COLO829 (cell line): ENCODE results near the gene NKPD1.
A peak's percentile ranks its signal among the peaks of the same experiment; 100 is the strongest.

Experiments used
- DNase-seq: peaks from one replicate; pipeline ENCODE4 v3.0.0; 2012; ENCODE audit warnings: low spot score

NKPD1 gene

DNA sequence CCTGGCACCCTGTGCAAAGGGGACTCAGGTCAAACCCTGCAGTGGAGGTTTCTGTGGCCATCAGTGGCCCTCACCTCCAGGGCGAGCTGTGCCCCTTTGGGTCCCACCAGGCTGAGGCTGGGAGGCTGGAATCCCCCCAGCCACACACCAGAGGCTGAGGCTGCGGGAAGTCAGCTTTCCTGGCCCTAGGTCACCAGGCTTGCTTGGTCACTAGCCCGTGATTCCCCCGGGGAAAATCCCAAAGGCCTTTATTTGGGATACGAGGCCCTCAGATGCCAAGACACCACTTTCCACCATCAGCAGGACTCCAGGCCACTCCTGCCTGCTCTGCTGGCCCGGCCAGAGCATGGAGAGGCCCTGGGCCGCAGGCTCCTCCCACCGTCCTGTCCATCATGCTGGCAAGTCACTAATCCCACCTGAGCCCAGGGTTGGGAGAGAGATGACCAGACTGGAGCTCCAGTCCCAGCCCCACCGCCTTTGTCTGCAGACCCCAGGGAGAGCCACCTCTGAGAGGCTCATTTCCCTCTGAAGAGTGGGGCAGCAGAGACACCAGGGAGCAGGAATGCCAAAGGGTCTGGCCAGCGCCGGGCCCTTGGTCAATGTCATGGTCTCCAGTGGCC is 4.7 kb downstream of the NKPD1 start:
- no peak for DNase-seq

DNA sequence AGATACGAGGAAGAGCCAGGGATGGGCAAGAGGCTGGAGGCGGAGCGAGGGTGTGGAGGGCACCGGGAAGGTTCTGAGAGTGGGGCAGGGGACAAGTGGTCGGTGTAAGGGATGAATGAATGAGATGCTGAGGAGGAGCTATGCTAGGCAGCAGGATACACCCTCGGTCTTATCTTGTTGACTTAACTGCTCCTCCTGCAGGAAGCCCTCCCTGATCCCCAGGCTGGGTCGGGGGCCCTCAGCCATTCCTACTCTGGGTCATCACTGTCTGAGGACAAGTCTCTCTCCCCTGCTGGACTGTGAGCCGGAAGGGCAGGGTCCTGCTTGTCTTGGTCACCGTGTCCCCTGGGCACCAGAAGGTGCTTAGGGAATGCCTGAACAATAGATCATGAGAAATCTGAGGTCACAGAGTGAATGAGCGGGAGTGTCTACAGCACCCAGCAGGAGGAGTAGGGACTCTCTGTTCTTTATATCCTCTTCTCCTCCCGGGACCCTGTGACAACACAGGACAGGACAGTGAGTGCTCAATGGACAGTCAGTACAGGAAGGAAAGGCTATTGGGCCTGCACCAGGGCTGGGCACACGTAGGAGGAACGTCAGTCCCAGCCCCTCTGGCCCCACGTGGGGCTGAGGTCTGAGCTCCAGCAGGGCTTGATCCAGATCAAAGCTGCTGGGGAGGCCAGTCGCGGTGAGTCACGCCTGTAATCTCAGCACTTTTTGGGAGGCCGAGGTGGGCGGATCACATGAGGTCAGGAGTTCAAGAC is 6.5 kb downstream of the NKPD1 start:
- peak; percentile 72 for DNase-seq

DNA sequence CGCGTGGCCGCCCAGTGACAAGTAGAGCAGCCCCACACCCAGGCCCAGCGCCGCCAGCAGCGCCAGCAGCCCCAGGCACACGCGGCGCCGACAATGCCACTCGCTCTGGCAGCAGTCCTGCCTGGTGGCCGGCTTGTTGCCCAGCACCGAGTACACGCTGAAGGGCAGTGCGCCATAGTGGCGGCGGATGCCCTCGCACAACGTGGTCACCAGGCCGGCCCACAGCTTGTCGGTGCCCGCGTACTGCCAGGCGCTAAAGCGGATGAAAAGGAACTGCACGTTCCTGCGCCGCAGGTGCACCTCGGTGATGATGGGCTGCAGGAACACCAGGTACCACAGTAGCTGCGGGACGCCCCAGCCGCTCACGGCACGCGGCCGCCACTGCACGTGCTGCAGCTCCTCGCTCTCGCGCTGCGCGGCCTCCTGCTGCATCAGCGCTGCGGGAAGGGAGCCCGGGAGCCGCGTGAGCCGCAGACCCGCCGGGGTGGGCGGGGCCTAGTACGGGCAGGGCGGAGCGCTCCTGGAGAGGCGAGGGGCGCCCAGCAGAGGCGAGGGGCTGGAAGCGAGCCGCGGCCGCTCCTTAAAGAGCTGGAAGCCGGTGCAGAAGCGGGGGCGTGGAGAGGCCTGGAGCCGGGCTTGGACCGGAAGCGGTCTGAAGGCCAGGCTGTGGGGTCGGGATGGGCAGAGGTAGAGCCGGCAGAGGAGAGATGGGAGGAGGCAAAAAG is 7.3 kb downstream of the NKPD1 start:
- no peak for DNase-seq

- DNase-seq = no peak
Measured at GRCh38 chr19:45152504-45153338, 8.1 kb downstream of the NKPD1 start.

GRCh38 chr19:45151821-45152503 is 8.8 kb downstream of the NKPD1 start:
- no peak for DNase-seq

DNA sequence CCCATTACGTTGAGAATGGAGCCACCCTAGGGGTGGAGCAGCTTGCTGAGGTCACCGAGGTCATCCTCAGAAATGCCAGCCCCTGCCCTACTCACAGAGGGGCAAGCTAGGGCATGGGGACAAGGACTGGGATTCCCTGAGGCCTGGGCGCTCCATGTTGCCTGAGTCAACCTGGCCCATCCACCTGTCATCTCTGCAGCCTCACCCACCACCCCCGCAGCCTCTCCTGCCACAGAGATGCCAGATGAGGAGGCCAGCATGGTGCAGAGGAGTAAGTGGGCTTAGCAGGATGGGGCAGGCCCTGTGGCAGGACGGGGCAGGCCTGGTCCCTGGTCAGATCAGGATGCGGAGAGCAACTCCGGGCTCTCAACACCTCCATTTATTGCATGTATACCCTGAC is 9.5 kb downstream of the NKPD1 start:
- DNase-seq = no peak

GRCh38 chr19:45150751-45151281 is 10.0 kb downstream of the NKPD1 start:
- DNase-seq = no peak

DNA sequence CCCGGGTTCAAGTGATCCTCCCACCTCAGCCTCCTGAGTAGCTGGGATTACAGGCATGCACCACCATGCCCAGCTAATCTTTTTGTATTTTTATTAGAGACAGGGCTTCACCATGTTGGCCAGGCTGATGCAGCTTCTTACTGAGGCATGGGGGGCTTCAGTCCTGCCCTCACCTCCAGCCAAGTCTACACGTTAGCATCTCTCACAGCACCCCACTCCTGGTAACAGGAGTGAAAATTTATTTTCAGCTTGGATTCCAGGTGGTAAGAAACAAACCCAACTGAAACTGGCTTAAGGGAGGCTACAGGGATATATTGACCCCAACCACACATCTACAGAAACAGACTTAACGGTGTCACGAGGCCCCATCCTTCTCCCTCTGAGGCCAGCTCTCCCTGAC is 10.6 kb downstream of the NKPD1 start:
- no peak for DNase-seq

GRCh38 chr19:45149129-45149528 is 11.7 kb downstream of the NKPD1 start:
- DNase-seq = no peak

GRCh38 chr19:45147835-45148676 is 12.7 kb downstream of the NKPD1 start:
- DNase-seq = no peak

GRCh38 chr19:45146741-45147205 is 14.0 kb downstream of the NKPD1 start:
- no peak for DNase-seq

- no peak for DNase-seq
Measured at GRCh38 chr19:45146251-45146650, 14.5 kb downstream of the NKPD1 start.

- DNase-seq = no peak
Measured at GRCh38 chr19:45145270-45146189, 15.3 kb downstream of the NKPD1 start.

- no peak for DNase-seq
Measured at GRCh38 chr19:45144431-45145269, 16.1 kb downstream of the NKPD1 start.

DNA sequence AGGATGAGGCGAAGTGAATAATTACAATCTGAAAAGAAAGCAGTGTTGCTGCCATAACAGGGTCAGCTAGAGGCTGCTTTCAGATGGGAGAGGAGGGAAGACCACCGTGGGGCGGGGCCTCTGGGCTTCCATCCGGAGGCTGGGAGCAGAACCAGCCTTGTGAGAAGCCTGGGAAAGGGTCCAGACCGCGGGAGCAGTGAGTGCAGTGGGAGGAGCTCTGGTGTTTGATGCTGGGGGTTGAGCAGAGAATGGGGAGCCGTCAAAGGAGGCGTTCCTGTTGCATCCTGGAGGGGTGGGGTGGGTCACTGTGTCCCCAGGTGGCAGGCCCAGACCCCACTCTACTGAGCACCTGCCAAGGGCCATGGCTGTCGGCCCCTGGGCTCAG is 18.1 kb downstream of the NKPD1 start:
- no peak for DNase-seq

DNA sequence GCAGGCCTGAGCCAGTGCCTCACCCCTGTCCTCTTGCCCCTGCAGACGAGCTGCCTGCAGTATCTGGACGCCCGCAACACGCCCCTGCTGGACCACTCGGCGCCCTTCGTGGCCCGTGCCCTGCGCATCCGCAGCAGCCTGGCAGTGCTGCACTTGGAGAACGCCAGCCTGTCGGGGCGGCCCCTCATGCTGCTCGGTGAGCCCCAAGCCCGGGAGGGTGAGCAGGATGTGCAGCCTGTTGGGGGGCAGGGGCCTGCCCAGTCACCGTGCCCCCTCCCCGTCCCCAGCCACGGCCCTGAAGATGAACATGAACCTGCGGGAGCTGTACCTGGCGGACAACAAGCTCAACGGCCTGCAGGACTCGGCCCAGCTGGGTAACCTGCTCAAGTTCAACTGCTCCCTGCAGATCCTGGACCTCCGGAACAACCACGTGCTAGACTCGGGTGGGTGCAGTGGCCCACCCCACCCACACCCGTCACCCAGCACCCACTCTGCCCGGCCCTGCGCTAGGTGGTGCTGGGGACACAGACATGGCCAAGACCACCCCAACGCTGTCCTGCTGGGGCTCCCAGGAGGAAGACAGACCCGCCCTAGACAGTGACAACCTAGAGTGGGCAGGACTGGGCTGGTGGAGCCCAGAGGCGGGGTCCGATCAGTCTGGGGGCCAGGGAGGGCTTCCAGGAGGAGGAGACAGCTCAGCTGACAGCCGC is 18.6 kb downstream of the NKPD1 start:
- no peak for DNase-seq

GRCh38 chr19:45141203-45141900 is 19.4 kb downstream of the NKPD1 start:
- no peak for DNase-seq
